GM18870 (cell line): ENCODE data around the gene TLK2.

ENCODE experiments used
- ATAC-seq: cut with Tn5 transposase; IDR thresholded peaks from one replicate; pipeline ENCODE4 v1.9.1; 2021; ENCODE audit warnings: moderate library complexity; ENCODE audit not compliant: unreplicated experiment

TLK2 gene

GRCh38 chr17:62627219-62627903 is 148.7 kb downstream of the TLK2 start, which contains the start of gene MRC2:
MRC2 (plus strand) TSS chr17:62627670; CDS start chr17:62627803, 133 bp downstream.
- ATAC-seq = no peak

DNA sequence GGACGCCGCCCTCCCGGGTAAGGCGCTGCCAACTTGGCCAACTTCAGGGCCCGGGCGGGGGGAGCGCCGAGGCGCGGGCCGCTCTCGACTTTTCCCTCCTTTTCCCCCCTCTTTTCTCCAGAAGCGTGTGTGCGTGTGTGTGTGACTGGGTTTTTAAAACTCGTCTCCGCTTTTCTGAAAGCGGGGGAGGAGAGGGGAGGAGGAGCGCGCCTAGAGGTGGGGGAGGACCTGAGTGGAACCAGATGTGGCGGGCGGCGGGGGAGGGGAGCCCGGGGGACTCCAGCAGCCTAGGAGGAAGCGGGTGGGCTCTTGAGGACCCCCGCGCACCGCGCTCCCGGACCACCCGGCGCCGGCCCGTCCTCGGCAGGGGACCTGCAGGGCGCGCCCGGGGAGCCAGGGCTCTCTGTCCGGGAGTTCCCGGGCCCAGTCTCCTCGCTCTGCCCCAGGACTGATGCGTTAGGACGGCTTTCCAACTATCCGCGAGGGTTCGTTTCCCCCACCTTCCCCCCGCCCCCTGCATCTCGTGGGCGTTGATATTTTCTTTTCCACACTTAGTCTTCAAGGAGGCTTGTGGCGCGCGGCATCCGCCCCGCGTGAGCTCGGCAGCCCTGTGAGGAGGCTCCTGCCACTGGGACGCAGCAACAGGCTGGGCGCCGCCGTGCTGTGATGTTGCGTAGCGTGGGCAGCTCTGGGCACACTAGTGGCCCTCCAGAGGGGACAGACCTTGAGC is 149.4 kb downstream of the TLK2 start:
- ATAC-seq = no peak

- no peak for ATAC-seq
Measured at GRCh38 chr17:62628831-62629555, 150.4 kb downstream of the TLK2 start.

- no peak for ATAC-seq
Measured at GRCh38 chr17:62629556-62630364, 151.1 kb downstream of the TLK2 start.

DNA sequence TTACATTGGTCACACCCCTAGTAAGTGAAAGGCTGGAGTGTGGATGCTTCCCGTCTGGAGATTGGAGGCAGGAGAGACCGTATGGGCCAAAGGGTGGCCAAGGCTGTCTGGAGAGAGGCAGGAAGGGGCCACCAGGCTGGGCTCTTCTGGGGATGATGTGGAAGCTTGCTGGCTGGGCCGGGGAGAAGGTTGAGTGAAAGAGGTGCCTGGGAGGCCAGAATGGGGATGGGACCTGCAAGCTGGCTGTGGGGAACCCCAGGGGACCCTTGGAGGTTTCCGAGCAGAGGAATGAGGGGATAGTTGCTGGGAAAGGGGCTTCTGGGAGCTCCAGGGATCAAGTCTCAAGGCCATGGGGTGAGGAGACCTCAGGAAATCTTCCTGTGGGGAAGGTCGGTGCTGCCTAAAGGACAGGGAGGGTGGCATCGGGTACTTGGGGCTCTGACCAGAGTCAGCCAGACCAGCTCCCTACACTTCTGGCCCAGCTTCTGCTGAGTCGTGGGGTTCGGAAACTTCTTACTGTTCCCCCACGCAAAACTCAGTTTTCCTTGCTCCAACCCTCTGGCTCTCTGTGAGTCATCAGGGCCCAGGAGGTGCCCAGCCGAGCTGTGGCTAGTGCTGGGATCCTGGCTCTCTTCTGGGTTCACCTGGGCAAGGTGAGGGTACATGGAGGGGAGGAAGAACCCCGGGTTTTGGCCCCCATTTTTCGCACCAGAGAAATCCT is 151.9 kb downstream of the TLK2 start:
- no peak for ATAC-seq

DNA sequence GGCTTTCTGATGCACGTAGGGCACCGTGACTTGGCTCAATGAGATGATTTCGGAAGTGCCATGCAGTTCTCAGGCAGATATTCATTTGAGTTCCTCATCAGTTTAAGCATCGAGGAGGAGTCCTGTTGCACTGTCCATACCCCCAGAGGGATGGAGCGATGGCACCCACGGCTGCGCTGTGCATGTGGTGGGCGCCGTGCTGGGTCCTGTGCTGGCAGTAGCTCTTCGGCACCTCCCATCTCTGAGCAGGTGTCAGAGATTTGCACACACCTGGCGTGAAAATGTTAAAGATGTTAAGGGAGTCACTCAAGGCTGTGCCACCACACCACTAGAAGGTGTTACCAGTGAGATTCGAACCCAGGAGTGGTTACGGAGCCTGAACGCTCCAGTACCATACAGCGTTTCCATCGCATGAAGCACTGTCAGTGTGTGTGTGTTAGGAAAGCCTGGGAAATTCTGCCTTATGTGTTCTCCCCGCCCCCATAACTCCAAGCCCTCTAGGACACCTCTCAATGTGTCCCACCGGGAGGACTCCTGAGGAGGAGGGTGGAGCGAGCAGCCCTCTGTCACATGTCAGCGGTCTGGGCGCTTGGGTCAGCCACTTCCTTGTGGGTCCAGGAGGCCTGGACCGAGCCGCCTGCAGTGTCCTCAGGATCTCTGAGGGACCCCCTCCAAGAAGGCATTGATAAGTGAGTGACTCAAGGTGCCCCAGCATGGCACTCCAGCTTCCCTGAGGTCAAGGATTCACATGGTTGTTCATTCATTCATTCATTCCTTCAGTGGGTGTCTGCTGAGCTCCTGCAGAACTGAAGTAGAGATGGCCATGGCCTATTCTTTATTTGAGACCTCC is 152.7 kb downstream of the TLK2 start:
- ATAC-seq = no peak

DNA sequence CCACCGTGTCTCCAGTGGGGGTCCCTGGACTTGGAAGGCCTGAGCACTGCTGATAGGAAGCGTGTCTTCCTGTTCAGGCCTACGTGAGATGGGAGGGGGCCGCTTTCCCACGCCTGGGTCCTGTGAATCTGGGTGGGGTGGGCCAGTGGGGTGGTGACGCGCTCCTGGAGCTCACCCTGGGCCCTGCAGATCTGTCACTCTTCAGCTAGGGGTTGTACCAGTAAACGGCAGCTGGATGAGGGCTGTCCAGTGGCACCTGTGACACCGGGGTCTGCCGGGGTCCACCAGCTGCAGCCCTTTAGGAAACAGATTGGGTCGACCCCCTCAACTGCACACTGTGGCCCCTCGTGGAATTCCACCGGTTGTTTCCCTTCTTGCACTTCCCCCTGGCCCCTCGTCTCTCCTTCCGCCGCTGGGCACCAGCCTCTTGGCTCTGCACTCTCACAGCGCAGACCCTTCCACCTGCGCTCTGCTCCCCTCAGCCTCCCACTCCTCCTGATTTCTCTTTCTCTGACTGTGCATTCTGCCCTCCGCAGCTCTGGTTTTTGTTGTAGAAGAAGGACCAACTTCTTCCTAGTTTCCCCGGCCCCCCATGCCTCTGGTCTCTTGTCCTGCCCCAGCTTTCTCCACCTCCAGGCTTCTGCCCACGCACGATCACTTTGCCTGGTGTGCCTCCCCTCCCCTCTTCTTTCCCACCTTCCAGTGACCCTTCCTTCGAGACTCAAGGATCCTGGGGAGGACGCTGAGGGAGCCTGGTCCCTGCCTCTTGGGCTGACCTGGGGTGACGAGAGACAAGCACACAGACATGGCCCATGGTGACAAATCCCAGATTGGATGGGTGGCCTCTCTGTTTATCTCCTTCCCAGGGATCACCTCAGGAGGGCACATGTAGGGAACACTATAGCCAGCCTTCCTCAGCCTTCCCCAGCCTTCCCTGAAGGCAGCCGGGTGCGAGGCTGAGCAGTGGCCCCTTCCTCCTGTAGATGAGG is 153.6 kb downstream of the TLK2 start:
- ATAC-seq = no peak

DNA sequence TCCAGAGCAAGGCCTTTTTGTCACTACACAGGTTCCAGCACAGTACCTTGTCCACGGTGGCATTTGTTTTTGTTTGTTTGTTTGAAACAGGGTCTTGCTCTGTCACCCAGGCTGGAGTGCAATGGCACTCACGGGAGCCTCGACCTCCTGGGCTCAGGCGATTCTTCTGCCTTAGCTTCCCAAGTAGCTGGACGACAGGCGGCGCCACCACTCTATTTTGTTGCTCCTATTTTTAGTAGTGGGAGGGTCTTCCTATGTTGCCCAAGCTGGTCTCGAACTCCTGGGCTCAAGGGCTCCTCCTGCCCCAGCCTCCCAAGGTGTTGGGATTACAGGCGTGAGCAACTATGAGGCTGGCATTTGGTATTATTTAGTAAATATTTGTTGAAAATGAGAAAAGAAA is 159.2 kb downstream of the TLK2 start:
- no peak for ATAC-seq

- ATAC-seq = no peak
Measured at GRCh38 chr17:62641153-62641552, 162.5 kb downstream of the TLK2 start.

GRCh38 chr17:62641951-62642350 is 163.3 kb downstream of the TLK2 start:
- no peak for ATAC-seq

DNA sequence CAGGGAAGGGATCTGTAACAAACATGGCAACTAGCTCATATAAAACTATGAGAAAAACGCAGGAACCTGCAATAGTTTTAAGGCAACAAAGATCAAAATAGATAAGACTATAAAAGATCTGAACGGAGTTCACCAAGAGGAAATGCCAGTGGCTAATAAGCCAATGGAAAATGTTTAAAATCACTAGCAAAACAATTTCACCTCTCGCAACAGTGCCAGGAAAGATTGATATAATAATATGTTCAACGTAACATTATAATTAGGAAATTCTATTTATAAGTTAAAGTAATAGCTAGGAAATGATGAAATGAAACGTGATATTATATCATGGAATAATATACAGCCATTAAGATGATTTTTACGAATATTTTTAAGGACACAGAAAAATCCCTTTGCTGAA is 164.9 kb downstream of the TLK2 start:
- ATAC-seq = no peak

GRCh38 chr17:62644487-62645173 is 166.0 kb downstream of the TLK2 start:
- no peak for ATAC-seq

GRCh38 chr17:62648251-62648955 is 169.8 kb downstream of the TLK2 start:
- ATAC-seq = no peak

- no peak for ATAC-seq
Measured at GRCh38 chr17:62648956-62649294, 170.3 kb downstream of the TLK2 start.

DNA sequence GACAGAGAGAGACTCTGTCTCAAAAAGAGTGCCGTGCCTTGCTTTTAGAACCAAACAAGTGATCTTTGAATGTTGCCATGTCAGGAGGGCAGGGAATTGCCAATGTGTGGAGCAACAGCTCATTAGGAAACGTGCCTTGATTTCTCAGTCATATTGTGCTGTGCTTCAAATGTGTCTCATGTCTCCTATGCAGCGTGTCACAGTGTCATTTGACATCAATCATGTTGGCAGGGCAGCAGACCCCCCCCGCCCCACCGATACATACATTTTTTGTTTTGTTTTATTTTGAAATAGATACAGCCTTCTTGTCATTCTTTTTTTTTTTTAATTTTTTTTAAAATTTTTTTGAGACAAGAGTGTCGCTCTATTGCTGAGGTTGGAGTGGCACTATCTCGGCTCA is 170.9 kb downstream of the TLK2 start:
- ATAC-seq = no peak

GRCh38 chr17:62650587-62650986 is 172.0 kb downstream of the TLK2 start:
- no peak for ATAC-seq
